ENCODE measurements around the gene TKTL1. TPM values are rescaled to one million over a fixed set of nuclear protein-coding genes. Genes with fewer than 3 reads are reported as not detected.

Gene TKTL1
- total RNA-seq (2022; extraction: Qiagen RNA extraction): 0.11 to 0.19 TPM (median 0.12 TPM) in 4 of 5 replicates, not detected in the other

GRCh38 chrX:154295664-154296310 is at the start of gene TKTL1:
Gene TKTL1 (plus strand): TSS chrX:154295795. CDS start chrX:154295860, 65 bp downstream.

GRCh38 chrX:154257282-154257681 is 38.3 kb upstream of the TKTL1 start, which contains the start of gene OPN1MW3:
Gene OPN1MW3 (plus strand): TSS chrX:154257582. CDS start chrX:154257620, 38 bp downstream.

DNA sequence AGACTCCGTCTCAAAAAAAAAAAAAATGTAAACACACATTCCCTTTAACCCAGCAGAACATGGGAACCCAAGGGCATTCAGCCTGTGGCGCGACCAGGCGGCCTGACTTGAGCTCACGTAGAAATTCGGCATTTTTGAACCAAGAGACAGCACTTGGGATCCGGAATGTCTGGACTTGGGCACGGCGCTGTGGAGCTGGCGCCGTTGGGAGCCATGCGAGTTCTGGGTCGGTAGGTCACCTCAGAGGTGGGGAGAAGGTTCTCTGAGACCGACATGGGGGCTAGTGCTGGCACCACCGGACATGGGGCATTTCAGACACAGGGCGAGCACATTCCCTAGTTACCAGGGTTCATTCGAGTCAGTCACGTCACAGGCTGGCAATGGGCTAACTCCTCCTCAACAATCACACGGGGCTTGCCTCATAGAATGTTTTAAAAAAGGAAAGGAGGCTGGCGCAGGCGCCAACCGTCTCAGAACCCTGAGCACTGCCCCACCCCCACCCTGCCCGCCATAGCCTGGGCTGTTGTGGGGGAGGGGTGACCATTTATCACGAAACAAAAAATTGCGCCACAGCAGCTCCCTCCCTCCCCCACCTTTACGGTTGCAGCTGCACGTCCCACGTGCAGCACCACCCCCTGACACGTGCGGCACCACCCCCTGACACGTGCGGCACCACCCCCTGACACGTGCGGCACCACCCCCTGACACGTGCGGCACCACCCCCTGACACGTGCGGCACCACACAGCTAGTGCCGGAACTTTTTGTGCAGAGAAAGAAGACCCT is 612 bp upstream of the TKTL1 start, which contains the start of gene TEX28:
Gene TEX28 (minus strand): TSS at position 334 of the 784 bp plus-strand sequence. CDS start 3,007 bp downstream, outside the sequence.

DNA sequence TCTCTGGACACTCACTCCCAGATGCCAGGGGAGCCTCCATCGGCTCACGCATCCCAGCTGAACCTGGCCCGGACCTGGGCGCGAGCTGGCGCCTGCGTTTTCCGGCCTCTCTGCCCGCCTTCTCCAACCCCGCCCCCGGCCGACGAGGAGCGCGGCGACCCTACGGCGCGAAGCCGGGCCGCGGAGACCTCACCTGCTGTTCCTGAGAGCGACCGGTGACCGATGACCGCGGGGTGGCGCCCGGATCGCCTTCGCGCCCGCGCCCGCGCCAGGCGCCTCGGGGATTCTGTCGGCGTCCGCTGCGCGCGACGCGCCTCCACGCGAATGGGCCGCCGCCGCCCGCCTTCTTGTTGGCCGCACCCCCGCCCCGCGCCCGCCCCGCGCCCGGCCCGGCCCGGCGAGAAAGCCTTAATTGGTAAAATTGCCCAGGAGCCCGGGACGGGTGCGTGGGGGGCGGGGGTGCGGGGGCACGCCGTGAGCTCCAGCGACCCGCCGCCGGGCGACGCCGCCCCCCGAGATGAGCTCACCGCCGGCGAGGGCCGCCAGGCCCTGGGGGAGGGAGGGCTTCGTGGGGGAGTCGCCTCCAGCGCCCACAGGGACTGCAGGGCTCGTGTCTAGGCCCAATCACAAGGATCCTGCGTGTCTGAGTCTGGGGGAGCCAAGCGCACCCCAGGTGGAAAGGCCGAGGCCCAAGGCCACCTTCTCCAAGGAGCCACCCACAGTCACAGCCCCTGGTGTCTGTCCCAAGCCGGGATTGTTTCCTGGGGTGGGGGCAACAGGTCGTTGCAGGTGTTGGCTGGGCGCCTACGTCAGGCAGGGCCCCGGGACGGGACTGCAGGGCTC is 78.9 kb downstream of the TKTL1 start, which contains the start of gene FLNA:
Gene FLNA (minus strand): TSS at position 322 of the 843 bp plus-strand sequence. CDS start 3,389 bp downstream, outside the sequence.

DNA sequence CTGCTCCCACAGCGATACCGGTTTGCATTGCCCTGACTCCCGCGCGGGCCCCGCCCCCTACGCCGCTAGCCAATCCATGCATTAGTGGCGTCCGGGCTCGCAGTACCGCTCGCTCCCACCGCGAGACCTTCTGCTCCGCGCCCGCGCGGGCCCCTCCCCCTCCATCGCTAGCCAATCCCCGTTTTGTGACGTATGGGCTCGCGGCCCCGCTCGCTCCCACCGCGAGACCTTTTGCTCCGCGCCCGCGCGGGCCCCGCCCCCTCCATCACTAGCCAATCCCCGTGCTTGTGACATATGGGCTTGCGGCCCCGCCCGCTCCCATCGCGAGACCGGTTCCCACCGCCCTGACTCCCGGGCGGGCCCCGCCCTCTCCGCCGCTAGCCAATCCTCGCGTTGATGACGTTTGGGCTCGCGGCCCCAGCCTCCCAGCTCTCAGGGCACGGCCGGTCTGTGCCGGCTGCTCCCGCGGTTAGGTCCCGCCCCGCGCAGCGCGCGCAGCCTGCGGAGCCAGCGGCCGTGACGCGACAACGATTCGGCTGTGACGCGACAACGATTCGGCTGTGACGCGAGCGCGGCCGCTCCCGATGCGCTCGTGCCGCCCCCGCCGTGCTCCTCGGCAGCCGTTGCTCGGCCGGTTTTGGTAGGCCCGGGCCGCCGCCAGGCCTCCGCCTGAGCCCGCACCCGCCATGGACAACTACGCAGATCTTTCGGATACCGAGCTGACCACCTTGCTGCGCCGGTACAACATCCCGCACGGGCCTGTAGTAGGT is 83.4 kb downstream of the TKTL1 start, which contains the start of gene EMD:
Gene EMD (plus strand): TSS at position 497 of the 770 bp plus-strand sequence. CDS start 190 bp downstream, at position 687.

Other genes with a start within 250 kb of the TKTL1 start
- 16.2 to 25.6 TPM (median 22.5 TPM) in 5 replicates for gene MECP2, start 198.1 kb upstream of the TKTL1 start, total RNA-seq (2022; extraction: Qiagen RNA extraction)
- not detected in 5 replicates for gene OPN1LW, start 151.6 kb upstream of the TKTL1 start, total RNA-seq (2022; extraction: Qiagen RNA extraction)
- gene OPN1MW, start 113.2 kb upstream of the TKTL1 start, total RNA-seq (2022; extraction: Qiagen RNA extraction): not detected in 5 replicates
- not detected in 5 replicates for gene OPN1MW2, start 76.0 kb upstream of the TKTL1 start, total RNA-seq (2022; extraction: Qiagen RNA extraction)
- gene OPN1MW3, start 38.2 kb upstream of the TKTL1 start, total RNA-seq (2022; extraction: Qiagen RNA extraction): not detected in 5 replicates
- gene TEX28, start 671 bp upstream of the TKTL1 start, total RNA-seq (2022; extraction: Qiagen RNA extraction): 0.09 TPM in 1 of 5 replicates, not detected in the others
- gene FLNA, start 78.8 kb downstream of the TKTL1 start, total RNA-seq (2022; extraction: Qiagen RNA extraction): 1,222 to 1,700 TPM (median 1,580 TPM) in 5 replicates
- 134 to 157 TPM (median 149 TPM) in 5 replicates for gene EMD, start 83.5 kb downstream of the TKTL1 start, total RNA-seq (2022; extraction: Qiagen RNA extraction)
- gene RPL10, start 102.6 kb downstream of the TKTL1 start, total RNA-seq (2022; extraction: Qiagen RNA extraction): 4,314 to 5,661 TPM (median 4,476 TPM) in 5 replicates
- 24.9 to 30.3 TPM (median 28.4 TPM) in 5 replicates for gene DNASE1L1, start 113.5 kb downstream of the TKTL1 start, total RNA-seq (2022; extraction: Qiagen RNA extraction)
- gene TAFAZZIN, start 115.7 kb downstream of the TKTL1 start, total RNA-seq (2022; extraction: Qiagen RNA extraction): 30.5 to 39.0 TPM (median 34.2 TPM) in 5 replicates
- 73.1 to 108 TPM (median 104 TPM) in 5 replicates for gene ATP6AP1, start 132.9 kb downstream of the TKTL1 start, total RNA-seq (2022; extraction: Qiagen RNA extraction)
- gene GDI1, start 141.4 kb downstream of the TKTL1 start, total RNA-seq (2022; extraction: Qiagen RNA extraction): 83.8 to 110 TPM (median 102 TPM) in 5 replicates
- gene FAM50A, start 148.3 kb downstream of the TKTL1 start, total RNA-seq (2022; extraction: Qiagen RNA extraction): 102 to 123 TPM (median 110 TPM) in 5 replicates
- 5.6 to 25.1 TPM (median 13.8 TPM) in 5 replicates for gene PLXNA3, start 162.5 kb downstream of the TKTL1 start, total RNA-seq (2022; extraction: Qiagen RNA extraction)
- gene LAGE3, start 183.5 kb downstream of the TKTL1 start, total RNA-seq (2022; extraction: Qiagen RNA extraction): 46.2 to 57.3 TPM (median 56.4 TPM) in 5 replicates
- 60.1 to 68.0 TPM (median 66.5 TPM) in 5 replicates for gene UBL4A, start 190.8 kb downstream of the TKTL1 start, total RNA-seq (2022; extraction: Qiagen RNA extraction)
- gene SLC10A3, start 194.8 kb downstream of the TKTL1 start, total RNA-seq (2022; extraction: Qiagen RNA extraction): 29.1 to 41.5 TPM (median 40.6 TPM) in 5 replicates
- 34.7 to 46.6 TPM (median 42.6 TPM) in 5 replicates for gene FAM3A, start 220.4 kb downstream of the TKTL1 start, total RNA-seq (2022; extraction: Qiagen RNA extraction)

Data from A549 treated with dexamethasone at 1 μM for 4 hours (cell line).